ENCODE results near the gene PRSS27. TPM values are rescaled to one million over a fixed set of nuclear protein-coding genes. Genes with fewer than 3 reads are reported as not detected.
A peak's percentile ranks its signal among the peaks of the same experiment; 100 is the strongest.

The PRSS27 gene
- total and polyA plus RNA-seq, 12 donors, result 0.11 to 0.75 (median 0.44) TPM; not detected in 1

DNA sequence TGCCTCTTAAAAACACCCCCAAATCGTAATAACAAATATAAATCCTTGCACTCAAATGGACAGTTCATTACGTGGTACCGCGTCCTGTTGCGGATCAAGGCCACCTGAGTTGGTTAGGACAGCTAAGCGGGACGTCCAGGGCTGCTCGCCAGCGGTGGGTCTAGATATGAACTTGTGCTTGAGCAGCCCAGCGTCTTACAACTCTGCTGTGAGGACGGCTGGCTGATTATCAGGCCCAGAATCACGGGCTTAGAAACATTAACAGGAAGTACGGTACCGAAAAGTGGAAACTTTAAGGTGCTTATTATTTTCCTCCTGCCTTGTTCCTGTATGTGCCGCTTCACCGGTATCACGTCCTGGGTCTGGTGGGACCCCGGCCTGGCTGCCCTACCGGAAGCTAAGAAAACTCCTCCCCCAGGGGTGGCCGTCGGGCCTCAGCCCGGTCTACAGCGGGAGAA is 31.6 kb upstream of the PRSS27 start:
- H3K9me3 ChIP-seq, result peaks cover 0 to 5% (median 0%) of the 10 kb centered on the region in 11 donors
- H3K4me1 ChIP-seq, result peaks cover 6 to 43% (median 37%) of the 10 kb centered on the region in 9 donors
- TF ChIP-seq, protein P1, sequence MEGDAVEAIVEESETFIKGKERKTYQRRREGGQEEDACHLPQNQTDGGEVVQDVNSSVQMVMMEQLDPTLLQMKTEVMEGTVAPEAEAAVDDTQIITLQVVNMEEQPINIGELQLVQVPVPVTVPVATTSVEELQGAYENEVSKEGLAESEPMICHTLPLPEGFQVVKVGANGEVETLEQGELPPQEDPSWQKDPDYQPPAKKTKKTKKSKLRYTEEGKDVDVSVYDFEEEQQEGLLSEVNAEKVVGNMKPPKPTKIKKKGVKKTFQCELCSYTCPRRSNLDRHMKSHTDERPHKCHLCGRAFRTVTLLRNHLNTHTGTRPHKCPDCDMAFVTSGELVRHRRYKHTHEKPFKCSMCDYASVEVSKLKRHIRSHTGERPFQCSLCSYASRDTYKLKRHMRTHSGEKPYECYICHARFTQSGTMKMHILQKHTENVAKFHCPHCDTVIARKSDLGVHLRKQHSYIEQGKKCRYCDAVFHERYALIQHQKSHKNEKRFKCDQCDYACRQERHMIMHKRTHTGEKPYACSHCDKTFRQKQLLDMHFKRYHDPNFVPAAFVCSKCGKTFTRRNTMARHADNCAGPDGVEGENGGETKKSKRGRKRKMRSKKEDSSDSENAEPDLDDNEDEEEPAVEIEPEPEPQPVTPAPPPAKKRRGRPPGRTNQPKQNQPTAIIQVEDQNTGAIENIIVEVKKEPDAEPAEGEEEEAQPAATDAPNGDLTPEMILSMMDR (IDR thresholded peaks at IDR 0.05), result no peak
- peaks cover 0 to 6% (median 0%) of the 10 kb centered on the region in 9 donors for H3K36me3 ChIP-seq
- H3K27me3 ChIP-seq, result no peaks in the 10 kb centered on the region
- peak overlapping the region; percentile 68 to 94 (median 82) for H3K4me3 ChIP-seq
- WGBS, 2 donors, result 48 to 55% methylated on average over 23 of the region's 23 CpGs
- peak overlapping the region; percentile 94 to 100 (median 100) for H3K27ac ChIP-seq
- ATAC-seq (no peak), DNase-seq (no peak)
- intact Hi-C loops (cut with DNase I), result loop anchor here in 3 of 10 donors (1.0 to 2.0 kb wide), 3 partner anchors 25 to 30 kb away; partner anchors contain the start of gene ELOB (in 2 of the 3)

DNA sequence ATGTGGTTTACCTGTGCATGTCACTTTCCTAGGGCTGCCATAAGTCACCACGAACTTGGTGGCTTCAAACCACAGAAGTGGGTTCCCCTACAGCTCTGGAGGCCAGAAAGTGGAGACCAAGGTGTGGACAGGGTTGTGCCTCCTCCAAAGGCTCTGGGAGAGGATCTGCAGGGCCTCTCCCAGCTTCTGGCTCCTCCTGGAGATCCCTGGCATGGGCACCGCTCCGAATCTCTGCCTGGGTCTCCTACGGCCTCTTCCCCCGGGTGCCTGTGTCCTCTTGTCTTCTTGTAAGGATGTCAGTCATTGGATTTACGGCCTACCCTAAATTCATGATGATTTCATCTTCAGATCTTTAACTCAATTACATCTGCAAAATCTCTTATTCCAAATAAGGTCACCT is 29.9 kb upstream of the PRSS27 start:
- H3K27me3 ChIP-seq, result no peaks in the 10 kb centered on the region
- TF ChIP-seq, protein P1 (IDR thresholded peaks at IDR 0.05), result no peak
- no peak for ATAC-seq
- H3K4me3 ChIP-seq, result no peak overlapping the region
- H3K9me3 ChIP-seq, result peaks cover 0 to 5% (median 0%) of the 10 kb centered on the region in 11 donors
- DNase-seq, result no peak
- WGBS, 2 donors, result 95 to 96% methylated on average over 6 of the region's 6 CpGs
- no peaks in the 10 kb centered on the region for H3K36me3 ChIP-seq
- intact Hi-C loops (cut with DNase I), result no loop called here
- no peak overlapping the region for H3K27ac ChIP-seq
- peaks cover 0 to 26% (median 21%) of the 10 kb centered on the region in 9 donors for H3K4me1 ChIP-seq

DNA sequence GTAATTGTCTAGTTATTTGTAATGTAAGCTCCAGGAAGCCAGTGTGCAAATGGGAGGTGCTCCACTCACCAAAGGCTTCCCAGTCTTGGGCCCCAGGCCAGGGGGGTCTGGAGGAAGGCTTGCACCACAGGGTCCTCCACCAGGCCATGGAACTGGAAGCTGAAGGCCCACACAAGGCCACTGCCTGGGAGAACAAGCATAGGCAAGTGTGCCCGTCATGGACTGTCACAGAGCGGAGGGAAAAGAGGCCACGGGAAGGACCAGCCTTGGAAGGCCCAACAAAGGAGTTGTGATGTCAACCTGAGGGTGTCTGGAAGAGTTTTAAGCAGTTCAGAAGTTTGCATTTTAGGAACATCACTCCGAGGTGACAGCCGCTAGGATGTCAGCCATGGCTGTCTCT is 29.5 kb upstream of the PRSS27 start:
- intact Hi-C loops (cut with DNase I), result no loop called here
- H3K4me1 ChIP-seq, result peaks cover 0 to 22% (median 16%) of the 10 kb centered on the region in 9 donors
- H3K36me3 ChIP-seq, result no peaks in the 10 kb centered on the region
- peaks cover 0 to 5% (median 0%) of the 10 kb centered on the region in 11 donors for H3K9me3 ChIP-seq
- WGBS, 2 donors, result 95 to 97% methylated on average over 5 of the region's 5 CpGs
- no peak for ATAC-seq
- no peaks in the 10 kb centered on the region for H3K27me3 ChIP-seq
- H3K4me3 ChIP-seq, result no peak overlapping the region
- TF ChIP-seq, protein P1 (IDR thresholded peaks at IDR 0.05), result no peak
- DNase-seq, result no peak
- H3K27ac ChIP-seq, result no peak overlapping the region

DNA sequence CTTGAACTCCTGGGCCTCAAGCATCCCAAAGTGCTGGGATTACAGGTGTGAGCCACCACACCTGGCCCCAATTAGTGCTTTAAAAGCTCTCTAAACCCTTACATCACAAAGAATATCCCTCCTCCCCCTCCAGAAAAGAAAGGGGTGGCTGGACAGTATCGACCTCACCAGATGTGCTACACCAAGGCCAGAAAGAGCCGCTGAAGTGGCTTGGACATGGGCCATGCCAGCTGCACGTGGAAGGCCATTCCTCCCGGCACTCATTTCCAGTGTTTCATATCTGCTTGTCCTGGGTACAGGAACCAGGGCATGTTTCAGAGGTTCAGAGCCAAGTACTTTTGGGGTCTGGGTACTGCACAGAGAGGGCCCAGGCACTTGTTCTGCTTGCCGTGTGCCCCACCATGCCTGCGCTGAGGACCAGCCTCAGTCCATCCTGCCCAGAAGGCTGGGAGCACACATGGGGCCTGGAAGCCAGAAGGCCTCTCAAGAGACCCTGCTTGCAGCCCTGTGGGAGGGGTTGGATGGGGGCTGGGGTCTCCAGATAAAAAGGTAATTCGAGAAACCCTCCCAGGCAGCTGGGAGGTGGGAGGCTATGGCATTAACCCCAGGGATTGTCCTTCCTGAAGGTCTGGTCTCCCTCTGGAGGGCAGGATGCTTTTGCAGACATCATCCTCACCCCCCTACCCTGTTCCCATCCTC is 28.9 kb upstream of the PRSS27 start:
- intact Hi-C loops (cut with DNase I), result no loop called here
- DNase-seq, result no peak
- Histone ChIP-seq H3K27ac (no peak overlapping the region), H3K9me3 (peaks cover 0 to 5% (median 0%) of the 10 kb centered on the region in 11 donors), H3K4me3 (no peak overlapping the region), H3K27me3 (no peaks in the 10 kb centered on the region), H3K36me3 (no peaks in the 10 kb centered on the region), H3K4me1 (peaks cover 0 to 16% (median 10%) of the 10 kb centered on the region in 9 donors)
- 75 to 80% methylated on average over 7 of the region's 7 CpGs for WGBS, 2 donors
- TF ChIP-seq, protein P1 (IDR thresholded peaks at IDR 0.05), result no peak
- ATAC-seq, result no peak

All from heart right ventricle (tissue), 16 donors.